Measurements from ENCODE around the gene ZNF74. TPM values are rescaled to one million over a fixed set of nuclear protein-coding genes. Genes with fewer than 3 reads are reported as not detected.

The ZNF74 gene
- total RNA-seq, 1 donor from 2014 or later: 12.3 TPM

DNA sequence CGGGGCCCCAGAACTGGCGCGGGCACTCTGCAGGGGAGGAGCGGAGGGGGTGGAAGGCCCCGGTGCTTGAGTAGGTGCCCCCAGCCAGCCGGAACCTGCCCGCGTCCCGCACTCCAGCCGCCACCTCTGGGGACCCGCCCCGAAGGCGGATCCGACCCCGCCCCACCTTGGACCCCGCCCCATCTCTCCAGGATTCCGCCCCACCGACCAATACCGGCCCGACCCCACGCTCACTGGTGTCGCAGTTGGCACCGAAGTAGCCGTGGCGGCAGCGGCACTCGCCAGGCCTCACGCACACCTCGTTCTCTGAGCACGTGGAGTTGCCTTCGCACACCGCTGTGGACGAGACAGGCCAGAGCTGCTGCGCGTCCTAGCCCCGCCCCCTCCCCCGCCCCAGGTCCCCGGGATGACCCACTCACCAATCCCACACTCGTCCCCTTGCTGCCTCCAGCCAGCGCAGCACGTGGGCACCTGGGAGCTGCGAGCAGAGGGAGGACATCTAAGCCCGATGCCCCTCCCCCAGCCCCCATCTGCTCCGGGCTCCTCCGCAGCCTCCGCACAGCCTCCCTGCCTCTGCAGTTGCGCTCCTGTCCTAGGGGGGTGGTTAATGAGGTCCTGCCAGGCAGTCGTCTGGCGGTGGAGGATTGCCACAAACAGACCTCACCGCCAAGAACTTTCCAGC is 37.7 kb downstream of the ZNF74 start:
- no peak for ATAC-seq
- Histone ChIP-seq H3K4me1 (peaks cover 23% of the 10 kb centered on the region), H3K27me3 (ENCODE audit: low read depth) (peaks cover 51% of the 10 kb centered on the region), H3K9me3 (no peaks in the 10 kb centered on the region), H3K27ac (no peak overlapping the region), H3K36me3 (peaks cover 16% of the 10 kb centered on the region), H3K4me3 (peak overlapping the region; percentile 54)
- TF ChIP-seq, protein P1, sequence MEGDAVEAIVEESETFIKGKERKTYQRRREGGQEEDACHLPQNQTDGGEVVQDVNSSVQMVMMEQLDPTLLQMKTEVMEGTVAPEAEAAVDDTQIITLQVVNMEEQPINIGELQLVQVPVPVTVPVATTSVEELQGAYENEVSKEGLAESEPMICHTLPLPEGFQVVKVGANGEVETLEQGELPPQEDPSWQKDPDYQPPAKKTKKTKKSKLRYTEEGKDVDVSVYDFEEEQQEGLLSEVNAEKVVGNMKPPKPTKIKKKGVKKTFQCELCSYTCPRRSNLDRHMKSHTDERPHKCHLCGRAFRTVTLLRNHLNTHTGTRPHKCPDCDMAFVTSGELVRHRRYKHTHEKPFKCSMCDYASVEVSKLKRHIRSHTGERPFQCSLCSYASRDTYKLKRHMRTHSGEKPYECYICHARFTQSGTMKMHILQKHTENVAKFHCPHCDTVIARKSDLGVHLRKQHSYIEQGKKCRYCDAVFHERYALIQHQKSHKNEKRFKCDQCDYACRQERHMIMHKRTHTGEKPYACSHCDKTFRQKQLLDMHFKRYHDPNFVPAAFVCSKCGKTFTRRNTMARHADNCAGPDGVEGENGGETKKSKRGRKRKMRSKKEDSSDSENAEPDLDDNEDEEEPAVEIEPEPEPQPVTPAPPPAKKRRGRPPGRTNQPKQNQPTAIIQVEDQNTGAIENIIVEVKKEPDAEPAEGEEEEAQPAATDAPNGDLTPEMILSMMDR (IDR thresholded peaks at IDR 0.05): no peak
- intact Hi-C loops (cut with DNase I): no loop called here
- peak; percentile 51 for DNase-seq

DNA sequence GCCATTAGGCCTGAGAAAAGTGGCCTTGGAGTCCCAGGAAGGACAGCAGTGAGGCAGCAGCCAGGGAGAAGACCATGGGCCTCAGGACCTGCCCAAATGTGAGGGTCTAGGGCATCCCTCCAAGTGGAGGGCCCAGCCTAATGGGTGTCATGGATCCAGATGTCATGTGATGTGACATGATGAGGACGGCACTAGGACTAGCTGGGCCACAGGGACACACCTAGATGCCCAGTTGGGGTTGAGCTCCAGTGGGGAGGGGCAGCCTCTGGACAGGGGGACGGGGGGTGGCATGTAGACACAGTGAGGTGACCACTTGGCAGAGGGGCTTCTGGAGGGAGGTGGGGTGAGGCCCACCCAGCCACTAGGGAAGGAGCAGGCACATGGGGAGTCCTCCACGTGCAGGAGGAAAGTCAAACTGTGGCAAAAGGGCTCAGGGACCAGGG is 38.3 kb downstream of the ZNF74 start:
- Histone ChIP-seq H3K4me3 (no peak overlapping the region), H3K27me3 (ENCODE audit: low read depth) (peaks cover 51% of the 10 kb centered on the region), H3K36me3 (peaks cover 16% of the 10 kb centered on the region), H3K9me3 (no peaks in the 10 kb centered on the region), H3K4me1 (peaks cover 29% of the 10 kb centered on the region), H3K27ac (no peak overlapping the region)
- intact Hi-C loops (cut with DNase I): no loop called here
- TF ChIP-seq, protein P1 (IDR thresholded peaks at IDR 0.05): no peak
- DNase-seq (peak; percentile 11), ATAC-seq (no peak)

DNA sequence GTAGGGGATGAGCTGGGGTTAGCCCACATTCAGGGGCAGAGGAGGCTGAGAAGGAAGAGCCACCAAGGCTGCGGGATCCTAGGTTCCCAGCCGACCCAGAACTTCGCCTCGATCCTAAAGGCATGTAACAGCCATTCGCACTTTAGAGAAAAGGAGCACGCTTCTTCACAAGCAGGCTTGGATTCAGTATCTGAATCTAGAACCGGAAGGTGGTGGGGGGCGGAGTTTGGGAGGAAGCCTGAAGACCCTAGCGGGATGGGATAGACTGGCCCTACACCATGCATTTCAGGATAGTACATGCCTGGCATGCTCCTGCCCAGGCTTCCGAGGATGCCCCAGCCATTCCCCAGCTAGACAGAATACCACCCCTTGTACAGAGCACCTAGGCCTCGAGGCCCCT is 39.2 kb downstream of the ZNF74 start:
- DNase-seq (peak; percentile 24), ATAC-seq (no peak)
- H3K27me3 ChIP-seq (ENCODE audit: low read depth): peaks cover 56% of the 10 kb centered on the region
- no peak overlapping the region for H3K4me3 ChIP-seq
- H3K27ac ChIP-seq: no peak overlapping the region
- H3K36me3 ChIP-seq: peaks cover 13% of the 10 kb centered on the region
- H3K9me3 ChIP-seq: no peaks in the 10 kb centered on the region
- intact Hi-C loops (cut with DNase I): no loop called here
- TF ChIP-seq, protein P1 (IDR thresholded peaks at IDR 0.05): no peak
- peaks cover 34% of the 10 kb centered on the region for H3K4me1 ChIP-seq

DNA sequence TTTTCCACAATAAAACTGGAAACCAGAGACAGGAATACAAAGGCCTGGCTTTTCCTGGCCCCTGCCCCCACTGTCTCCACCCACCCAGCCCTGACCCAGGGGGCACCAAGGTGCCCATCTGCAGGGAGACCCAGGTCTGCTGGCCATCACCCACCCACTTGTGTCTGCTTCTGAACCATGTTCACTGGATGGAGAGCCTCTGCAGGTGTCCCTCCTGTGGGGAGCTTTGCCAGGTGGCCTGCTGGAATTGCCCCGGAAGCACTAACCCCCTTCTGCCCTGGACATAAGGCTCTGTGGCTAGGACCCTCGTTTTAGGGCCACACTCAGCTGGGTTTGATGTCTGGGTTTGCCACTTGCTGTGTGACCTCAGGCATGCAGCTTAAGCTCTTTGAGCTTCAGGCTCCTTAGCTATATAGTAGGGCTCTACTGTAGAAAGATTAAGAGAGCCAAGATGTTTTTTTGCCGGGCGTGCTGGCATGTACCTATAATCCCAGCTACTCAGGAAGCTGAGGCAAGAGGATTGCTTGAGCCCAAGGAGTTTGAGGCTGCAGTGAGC is 39.8 kb downstream of the ZNF74 start:
- ATAC-seq: no peak
- Histone ChIP-seq H3K27me3 (ENCODE audit: low read depth) (peaks cover 56% of the 10 kb centered on the region), H3K4me1 (peaks cover 38% of the 10 kb centered on the region), H3K27ac (no peak overlapping the region), H3K9me3 (no peaks in the 10 kb centered on the region), H3K4me3 (no peak overlapping the region), H3K36me3 (peaks cover 7% of the 10 kb centered on the region)
- intact Hi-C loops (cut with DNase I): no loop called here
- TF ChIP-seq, protein P1 (IDR thresholded peaks at IDR 0.05): no peak
- peak; percentile 22 for DNase-seq

DNA sequence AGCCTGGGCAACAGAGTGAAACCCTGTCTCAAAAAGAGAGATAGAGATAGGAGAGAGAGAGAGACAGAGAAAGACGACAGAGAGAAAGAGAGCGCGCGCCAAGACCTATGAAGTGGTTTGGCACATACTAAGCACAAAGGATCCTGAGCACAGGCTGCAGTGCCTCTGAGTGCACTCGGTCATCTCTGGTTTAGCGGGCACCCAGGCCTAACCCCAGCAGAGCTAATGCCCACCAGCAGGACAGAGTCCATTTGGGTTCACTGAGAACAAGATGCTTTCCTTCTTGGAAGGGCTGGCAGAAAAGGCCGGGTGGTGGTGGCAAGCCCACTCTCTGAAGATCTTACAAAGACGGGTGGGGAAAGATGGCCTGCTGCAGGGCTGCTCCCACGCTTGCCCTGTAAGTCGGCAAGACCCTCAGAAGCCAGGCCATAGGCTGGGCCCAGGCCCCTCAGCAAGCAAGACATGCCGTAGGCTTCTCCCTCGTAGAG is 40.4 kb downstream of the ZNF74 start:
- DNase-seq (peak; percentile 27), ATAC-seq (no peak)
- H3K4me3 ChIP-seq: no peak overlapping the region
- H3K36me3 ChIP-seq: peaks cover 1% of the 10 kb centered on the region
- no peak overlapping the region for H3K27ac ChIP-seq
- H3K27me3 ChIP-seq (ENCODE audit: low read depth): peaks cover 56% of the 10 kb centered on the region
- TF ChIP-seq, protein P1 (IDR thresholded peaks at IDR 0.05): no peak
- H3K9me3 ChIP-seq: no peaks in the 10 kb centered on the region
- intact Hi-C loops (cut with DNase I): no loop called here
- peaks cover 44% of the 10 kb centered on the region for H3K4me1 ChIP-seq
